ENCODE data around the gene CLK2. TPM values are rescaled to one million over a fixed set of nuclear protein-coding genes. Genes with fewer than 3 reads are reported as not detected.

CLK2 gene
- total and polyA plus RNA-seq, 2 of the 13 experiments (the other 11 are each of a cell fraction or from before 2014, with no cell fraction given) = 20.1 to 73.5 TPM

DNA sequence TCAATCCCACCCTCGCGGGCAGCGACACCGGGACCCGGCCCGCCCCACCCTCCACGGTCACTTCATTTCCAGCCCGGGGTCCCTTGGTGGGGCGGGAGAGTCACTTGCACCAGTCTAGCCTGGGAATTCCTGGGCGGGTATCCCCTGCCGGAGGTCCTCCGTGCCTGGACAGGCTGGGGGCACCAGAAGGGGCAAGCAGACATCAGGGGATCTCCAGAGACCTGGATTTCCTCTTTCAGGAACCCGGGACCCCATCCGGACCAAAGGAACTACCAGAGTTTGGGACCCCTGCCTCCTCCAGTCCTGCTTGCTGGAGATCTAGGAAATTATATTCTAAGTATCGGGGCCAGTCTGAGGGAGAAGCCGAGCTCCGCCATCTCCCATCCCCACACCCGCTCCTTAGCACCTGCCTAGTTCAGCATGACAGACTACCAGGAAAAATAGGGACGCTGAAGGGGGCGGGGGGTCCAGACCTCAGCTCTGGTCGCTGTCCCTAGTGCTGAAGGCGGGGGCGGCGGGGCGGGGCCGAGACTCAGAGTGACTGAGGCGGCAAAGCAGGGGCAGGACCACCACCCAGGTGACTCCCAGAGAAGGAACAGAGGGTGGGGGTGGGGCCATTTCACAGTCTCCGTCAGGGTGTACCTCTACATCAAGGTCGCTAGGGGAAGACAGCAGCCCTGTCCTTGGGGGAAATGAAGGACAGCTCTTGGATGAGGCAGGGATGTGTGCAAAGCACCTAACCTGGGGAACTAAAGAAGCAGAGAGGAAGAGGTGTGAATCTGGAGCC, 4.8 kb upstream of the CLK2 start (continued):
- TF ChIP-seq PLRG1 (conservative IDR thresholded peaks at IDR 0.05) = no peak
- TF ChIP-seq KDM2A (CRISPR knock-in tag; IDR thresholded peaks at IDR 0.05; ENCODE audit: borderline replicate concordance, low read depth) = 0 out of 2 replicates have a peak, but pooled peaks have one; percentile 27
- 0 out of 2 replicates have a peak, but pooled peaks have one; percentile 19 for TF ChIP-seq FOXA3 (CRISPR knock-in tag; IDR thresholded peaks at IDR 0.05)
- TF ChIP-seq, protein P1, sequence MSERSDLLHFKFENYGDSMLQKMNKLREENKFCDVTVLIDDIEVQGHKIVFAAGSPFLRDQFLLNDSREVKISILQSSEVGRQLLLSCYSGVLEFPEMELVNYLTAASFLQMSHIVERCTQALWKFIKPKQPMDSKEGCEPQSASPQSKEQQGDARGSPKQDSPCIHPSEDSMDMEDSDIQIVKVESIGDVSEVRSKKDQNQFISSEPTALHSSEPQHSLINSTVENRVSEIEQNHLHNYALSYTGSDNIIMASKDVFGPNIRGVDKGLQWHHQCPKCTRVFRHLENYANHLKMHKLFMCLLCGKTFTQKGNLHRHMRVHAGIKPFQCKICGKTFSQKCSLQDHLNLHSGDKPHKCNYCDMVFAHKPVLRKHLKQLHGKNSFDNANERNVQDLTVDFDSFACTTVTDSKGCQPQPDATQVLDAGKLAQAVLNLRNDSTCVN (CRISPR knock-in tag; IDR thresholded peaks at IDR 0.05; ENCODE audit: borderline replicate concordance) = 0 out of 2 replicates have a peak, but pooled peaks have one; percentile 28
- no peak for TF ChIP-seq FIP1L1 (IDR thresholded peaks at IDR 0.05; ENCODE audit: borderline replicate concordance, insufficient read depth, low read depth, low read length)
- peak; percentile 70 for TF ChIP-seq TGIF2 (CRISPR knock-in tag; IDR thresholded peaks at IDR 0.05)
- no peak for TF ChIP-seq ZKSCAN8 (CRISPR knock-in tag; IDR thresholded peaks at IDR 0.05; ENCODE audit: borderline replicate concordance)
- TF ChIP-seq ZSCAN21 (CRISPR knock-in tag; IDR thresholded peaks at IDR 0.05; ENCODE audit: borderline replicate concordance) = 0 out of 2 replicates have a peak, but pooled peaks have one; percentile 10
- TF ChIP-seq HHEX (CRISPR knock-in tag; IDR thresholded peaks at IDR 0.05) = no peak
- peak; percentile 38 for TF ChIP-seq IKZF4 (CRISPR knock-in tag; IDR thresholded peaks at IDR 0.05; ENCODE audit: borderline replicate concordance, low read depth, not compliant biosample characterization)
- TF ChIP-seq HCFC1 (IDR thresholded peaks at IDR 0.05; ENCODE audit: low read depth, low read length) = no peak
- TF ChIP-seq ARNT2 (CRISPR knock-in tag; IDR thresholded peaks at IDR 0.05; ENCODE audit: low read depth) = peak; percentile 36; the same call in 1 of the 2 replicates
- TF ChIP-seq, protein P2, sequence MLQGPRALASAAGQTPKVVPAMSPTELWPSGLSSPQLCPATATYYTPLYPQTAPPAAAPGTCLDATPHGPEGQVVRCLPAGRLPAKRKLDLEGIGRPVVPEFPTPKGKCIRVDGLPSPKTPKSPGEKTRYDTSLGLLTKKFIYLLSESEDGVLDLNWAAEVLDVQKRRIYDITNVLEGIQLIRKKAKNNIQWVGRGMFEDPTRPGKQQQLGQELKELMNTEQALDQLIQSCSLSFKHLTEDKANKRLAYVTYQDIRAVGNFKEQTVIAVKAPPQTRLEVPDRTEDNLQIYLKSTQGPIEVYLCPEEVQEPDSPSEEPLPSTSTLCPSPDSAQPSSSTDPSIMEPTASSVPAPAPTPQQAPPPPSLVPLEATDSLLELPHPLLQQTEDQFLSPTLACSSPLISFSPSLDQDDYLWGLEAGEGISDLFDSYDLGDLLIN (CRISPR knock-in tag; IDR thresholded peaks at IDR 0.05; ENCODE audit: borderline replicate concordance) = no peak
- TF ChIP-seq, protein P3, sequence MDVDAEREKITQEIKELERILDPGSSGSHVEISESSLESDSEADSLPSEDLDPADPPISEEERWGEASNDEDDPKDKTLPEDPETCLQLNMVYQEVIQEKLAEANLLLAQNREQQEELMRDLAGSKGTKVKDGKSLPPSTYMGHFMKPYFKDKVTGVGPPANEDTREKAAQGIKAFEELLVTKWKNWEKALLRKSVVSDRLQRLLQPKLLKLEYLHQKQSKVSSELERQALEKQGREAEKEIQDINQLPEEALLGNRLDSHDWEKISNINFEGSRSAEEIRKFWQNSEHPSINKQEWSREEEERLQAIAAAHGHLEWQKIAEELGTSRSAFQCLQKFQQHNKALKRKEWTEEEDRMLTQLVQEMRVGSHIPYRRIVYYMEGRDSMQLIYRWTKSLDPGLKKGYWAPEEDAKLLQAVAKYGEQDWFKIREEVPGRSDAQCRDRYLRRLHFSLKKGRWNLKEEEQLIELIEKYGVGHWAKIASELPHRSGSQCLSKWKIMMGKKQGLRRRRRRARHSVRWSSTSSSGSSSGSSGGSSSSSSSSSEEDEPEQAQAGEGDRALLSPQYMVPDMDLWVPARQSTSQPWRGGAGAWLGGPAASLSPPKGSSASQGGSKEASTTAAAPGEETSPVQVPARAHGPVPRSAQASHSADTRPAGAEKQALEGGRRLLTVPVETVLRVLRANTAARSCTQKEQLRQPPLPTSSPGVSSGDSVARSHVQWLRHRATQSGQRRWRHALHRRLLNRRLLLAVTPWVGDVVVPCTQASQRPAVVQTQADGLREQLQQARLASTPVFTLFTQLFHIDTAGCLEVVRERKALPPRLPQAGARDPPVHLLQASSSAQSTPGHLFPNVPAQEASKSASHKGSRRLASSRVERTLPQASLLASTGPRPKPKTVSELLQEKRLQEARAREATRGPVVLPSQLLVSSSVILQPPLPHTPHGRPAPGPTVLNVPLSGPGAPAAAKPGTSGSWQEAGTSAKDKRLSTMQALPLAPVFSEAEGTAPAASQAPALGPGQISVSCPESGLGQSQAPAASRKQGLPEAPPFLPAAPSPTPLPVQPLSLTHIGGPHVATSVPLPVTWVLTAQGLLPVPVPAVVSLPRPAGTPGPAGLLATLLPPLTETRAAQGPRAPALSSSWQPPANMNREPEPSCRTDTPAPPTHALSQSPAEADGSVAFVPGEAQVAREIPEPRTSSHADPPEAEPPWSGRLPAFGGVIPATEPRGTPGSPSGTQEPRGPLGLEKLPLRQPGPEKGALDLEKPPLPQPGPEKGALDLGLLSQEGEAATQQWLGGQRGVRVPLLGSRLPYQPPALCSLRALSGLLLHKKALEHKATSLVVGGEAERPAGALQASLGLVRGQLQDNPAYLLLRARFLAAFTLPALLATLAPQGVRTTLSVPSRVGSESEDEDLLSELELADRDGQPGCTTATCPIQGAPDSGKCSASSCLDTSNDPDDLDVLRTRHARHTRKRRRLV (CRISPR knock-in tag; IDR thresholded peaks at IDR 0.05) = no peak
- TF ChIP-seq, protein P4, sequence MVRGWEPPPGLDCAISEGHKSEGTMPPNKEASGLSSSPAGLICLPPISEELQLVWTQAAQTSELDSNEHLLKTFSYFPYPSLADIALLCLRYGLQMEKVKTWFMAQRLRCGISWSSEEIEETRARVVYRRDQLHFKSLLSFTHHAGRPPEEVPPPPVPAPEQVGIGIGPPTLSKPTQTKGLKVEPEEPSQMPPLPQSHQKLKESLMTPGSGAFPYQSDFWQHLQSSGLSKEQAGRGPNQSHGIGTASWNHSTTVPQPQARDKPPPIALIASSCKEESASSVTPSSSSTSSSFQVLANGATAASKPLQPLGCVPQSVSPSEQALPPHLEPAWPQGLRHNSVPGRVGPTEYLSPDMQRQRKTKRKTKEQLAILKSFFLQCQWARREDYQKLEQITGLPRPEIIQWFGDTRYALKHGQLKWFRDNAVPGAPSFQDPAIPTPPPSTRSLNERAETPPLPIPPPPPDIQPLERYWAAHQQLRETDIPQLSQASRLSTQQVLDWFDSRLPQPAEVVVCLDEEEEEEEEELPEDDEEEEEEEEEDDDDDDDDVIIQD (CRISPR knock-in tag; IDR thresholded peaks at IDR 0.05; ENCODE audit: low read depth) = 0 out of 2 replicates have a peak, but pooled peaks have one; percentile 35
- peak; percentile 24; the same call in 1 of the 2 replicates for TF ChIP-seq ZBTB7B (CRISPR knock-in tag; IDR thresholded peaks at IDR 0.05)
- no peak for TF ChIP-seq PAWR (CRISPR knock-in tag; IDR thresholded peaks at IDR 0.05; ENCODE audit: borderline replicate concordance)
- TF ChIP-seq ZNF883 (CRISPR knock-in tag; IDR thresholded peaks at IDR 0.05; ENCODE audit: not compliant biosample characterization) = peak; percentile 9
- no peak for TF ChIP-seq TAF15 (IDR thresholded peaks at IDR 0.05; ENCODE audit: low read depth, low read length, poor library complexity, severe bottlenecking)

Measured in HepG2 (cell line).